K562 (cell line): ENCODE results near the gene RBM20. TPM values are rescaled to one million over a fixed set of nuclear protein-coding genes. Genes with fewer than 3 reads are reported as not detected.
A peak's percentile ranks its signal among the peaks of the same experiment; 100 is the strongest.

Experiments used
- ATF1 ChIP-seq, 2 experiments: fragments of 450-650 bp in 1 of 2; IDR thresholded peaks; 2 replicates each; pipeline ENCODE4 v1.6.1; 2016; ENCODE audit warnings: missing compliant biosample characterization in 1 of 2, missing genetic modification characterization in 1 of 2
- BRD4 ChIP-seq: fragments of 200-600 bp; sonication (generic); IDR thresholded peaks from 2 replicates; pipeline ENCODE4 v1.6.1; 2017; ENCODE audit warnings: inconsistent platforms
- CBFB ChIP-seq: sonication (generic); formaldehyde crosslinking; IDR thresholded peaks from 2 replicates; pipeline ENCODE4 v1.4.0; 2020; ENCODE audit warnings: mild to moderate bottlenecking, missing genetic modification reagents
- ETS1 ChIP-seq: conservative IDR thresholded peaks from 2 replicates; pipeline ENCODE4 v1.6.1; 2011; ENCODE audit warnings: low read depth, mild to moderate bottlenecking, low read length; ENCODE audit not compliant: control insufficient read depth
- FOXJ3 ChIP-seq: sonication (generic); formaldehyde crosslinking; IDR thresholded peaks from 2 replicates; pipeline ENCODE4 v1.4.0; 2020; ENCODE audit warnings: mild to moderate bottlenecking, missing genetic modification reagents
- MLX ChIP-seq, 2 experiments: fragments of 450-650 bp in 1 of 2; sonication (generic) in 1 of 2; formaldehyde crosslinking; conservative IDR thresholded peaks; 2 replicates each; pipeline versions ENCODE4 v1.4.0 to v1.8.1; 2020 to 2022; ENCODE audit warnings: mild to moderate bottlenecking in 1 of 2, missing genetic modification reagents in 1 of 2
- PRPF4 ChIP-seq: fragments of 200-400 bp; formaldehyde crosslinking; IDR thresholded peaks from one replicate; pipeline ENCODE4 v1.6.1; 2017; ENCODE audit warnings: low read length, low read depth, mild to moderate bottlenecking; ENCODE audit not compliant: insufficient read depth, poor library complexity, severe bottlenecking
- RBM14 ChIP-seq: fragments of 200-400 bp; formaldehyde crosslinking; IDR thresholded peaks from 2 replicates; pipeline ENCODE4 v1.6.1; 2018; ENCODE audit warnings: low read depth, mild to moderate bottlenecking, low read length, moderate library complexity, borderline replicate concordance; ENCODE audit not compliant: insufficient read depth
- RHOXF2B ChIP-seq: fragments of 250-450 bp; sonication (Bioruptor Pico); conservative IDR thresholded peaks from 2 replicates; pipeline ENCODE4 v1.5.1; 2021
- ZBTB40 ChIP-seq, 2 experiments: fragments of 450-650 bp in 1 of 2; sonication (generic) in 1 of 2; formaldehyde crosslinking in 1 of 2; IDR thresholded peaks; 2 replicates each; pipeline versions ENCODE4 v1.7.1 to v1.9.0; 2016 to 2022; ENCODE audit warnings: inconsistent platforms in 1 of 2, mild to moderate bottlenecking in 1 of 2, missing genetic modification reagents in 1 of 2
- ZNF280A ChIP-seq: fragments of 450-650 bp; IDR thresholded peaks from 2 replicates; pipeline ENCODE4 v1.6.1; 2018; ENCODE audit warnings: mild to moderate bottlenecking, low read depth; ENCODE audit not compliant: partially characterized antibody
- ZZZ3 ChIP-seq: fragments of 450-650 bp; IDR thresholded peaks from 2 replicates; pipeline ENCODE4 v1.6.1; 2016; ENCODE audit warnings: antibody characterized with exemption, mild to moderate bottlenecking, moderate library complexity
- polyA plus RNA-seq, 8 experiments: library from polyadenylated mRNA; depleted of rRNA in 4 of 8; stranded (reverse) in 5 of 8; unstranded in 3 of 8; fragments of >200 nt; fragmentation: Nextera tagmentation in 2 of 8; fragmentation: Illumina TruSeq in 1 of 8; extraction: Ambion mirVana in 2 of 8; extraction: Trizol in 1 of 8; gene quantifications; 2 replicates each; pipeline versions ENCODE4 v1.2.1 to v1.2.3, GENCODE V29; 2011 to 2014; ENCODE audit warnings: inconsistent platforms in 1 of 8, missing spikeins in 1 of 8
- total RNA-seq, 7 experiments: library from RNA; depleted of rRNA in 6 of 7; stranded (reverse); fragments of >200 nt in 6 of 7; fragmentation: Illumina TruSeq in 2 of 7; extraction: Trizol in 2 of 7; gene quantifications; 2 replicates each; pipeline versions ENCODE4 v1.2.1 to v1.2.3, GENCODE V29; 2011 to 2021; ENCODE audit warnings: low replicate concordance in 1 of 7

RBM20 gene
- total and polyA plus RNA-seq, 9 of the 15 experiments (the other 6 are each of a cell fraction or from before 2014, with no cell fraction given) = 0.63 to 5.7 (median 3.2) TPM

GRCh38 chr10:110651044-110651958, 7.2 kb downstream of the RBM20 start (continued):
- TF ChIP-seq ZNF280A = no peak
- peak; percentile 61 for TF ChIP-seq ZBTB40 (IDR thresholded peaks at IDR 0.05)
- TF ChIP-seq ZBTB40 (CRISPR knock-in tag; IDR thresholded peaks at IDR 0.05) = no peak
- TF ChIP-seq FOXJ3 (CRISPR knock-in tag) = no peak
- no peak for TF ChIP-seq BRD4
- TF ChIP-seq RHOXF2B (CRISPR knock-in tag) = no peak
- no peak for TF ChIP-seq RBM14
- TF ChIP-seq CBFB (CRISPR knock-in tag) = no peak
- TF ChIP-seq ZZZ3 = no peak
- TF ChIP-seq ETS1 = no peak
- TF ChIP-seq ATF1 (CRISPR knock-in tag; IDR thresholded peaks at IDR 0.05) = no peak
- 0 out of 2 replicates have a peak, but pooled peaks have one; percentile 15 for TF ChIP-seq ATF1 (tag; IDR thresholded peaks at IDR 0.05)
- no peak for TF ChIP-seq PRPF4
- TF ChIP-seq MLX (CRISPR knock-in tag; conservative IDR thresholded peaks at IDR 0.05) = no peak
